SK-N-SH (cell line): ENCODE results near the gene TTC39A. TPM values are rescaled to one million over a fixed set of nuclear protein-coding genes. Genes with fewer than 3 reads are reported as not detected.

ENCODE experiments used
- CTCF ChIA-PET: fragments of 300-600, 350-600 bp; formaldehyde crosslinking; extraction: SDS; loops from one replicate; lab custom pipeline; 2021; lab: Yijun Ruan, JAX
- POLR2A ChIA-PET: fragments of 350-600 bp; sonication (Branson Sonifier 250); formaldehyde crosslinking; extraction: SDS; loops from one replicate; lab custom pipeline; 2020; ENCODE audit warnings: antibody characterized with exemption, inconsistent platforms; lab: Yijun Ruan, JAX
- DNase-seq: peaks from one replicate; pipeline ENCODE4 v3.0.0; 2012
- H2AFZ ChIP-seq: fragments of 200-600 bp; sonication (generic); 2 replicates; pipeline ENCODE4 v1.8.1; 2016; ENCODE audit warnings: antibody characterized with exemption, mild to moderate bottlenecking, low read depth
- H3F3A ChIP-seq: fragments of 200-600 bp; sonication (generic); replicated peaks from 2 replicates; pipeline ENCODE3; 2016; ENCODE audit warnings: antibody characterized with exemption, mild to moderate bottlenecking; ENCODE audit not compliant: insufficient read depth
- H3K27ac ChIP-seq, 2 experiments: fragments of 200-500 bp in 1 of 2; fragments of 200-600 bp in 1 of 2; sonication (Bioruptor generic) in 1 of 2; sonication (generic), shearing (Covaris generic) in 1 of 2; 2 replicates each; pipeline versions ENCODE4 v1.5.1 to v1.6.1; 2014 to 2016; ENCODE audit warnings: low read depth in 2 of 2, inconsistent platforms in 1 of 2, low read length in 1 of 2, mild to moderate bottlenecking in 1 of 2, mixed read lengths in 1 of 2
- H3K27me3 ChIP-seq: fragments of 200-600 bp; sonication (generic), shearing (Covaris generic); 2 replicates; pipeline ENCODE4 v1.6.1; 2016; ENCODE audit warnings: mixed run types; ENCODE audit not compliant: insufficient read depth
- H3K36me3 ChIP-seq, 2 experiments: fragments of 200-500 bp in 1 of 2; fragments of 200-600 bp in 1 of 2; sonication (Bioruptor generic) in 1 of 2; sonication (generic) in 1 of 2; replicated peaks in 1 of 2; 2 replicates each; pipeline versions ENCODE3 to v1.5.1; 2014 to 2016; ENCODE audit warnings: low read length in 1 of 2, mild to moderate bottlenecking in 1 of 2; ENCODE audit not compliant: insufficient read depth in 2 of 2, control insufficient read depth in 1 of 2
- H3K4me1 ChIP-seq, 2 experiments: fragments of 200-500 bp in 1 of 2; fragments of 200-600 bp in 1 of 2; sonication (Bioruptor generic) in 1 of 2; sonication (generic), shearing (Covaris generic) in 1 of 2; 2 replicates each; pipeline versions ENCODE4 v1.5.1 to v1.6.1; 2014 to 2016; ENCODE audit warnings: low read depth in 1 of 2, low read length in 1 of 2, mixed run types in 1 of 2; ENCODE audit not compliant: insufficient read depth in 2 of 2, control insufficient read depth in 1 of 2
- H3K4me2 ChIP-seq: fragments of 200-600 bp; sonication (generic), shearing (Covaris generic); 2 replicates; pipeline ENCODE4 v1.6.1; 2017; ENCODE audit warnings: mixed run types
- H3K4me3 ChIP-seq, 2 experiments: fragments of 200-500 bp in 1 of 2; fragments of 200-600 bp in 1 of 2; sonication (Bioruptor generic) in 1 of 2; sonication (generic), shearing (Covaris generic) in 1 of 2; 2 replicates each; pipeline versions ENCODE4 v1.5.1 to v1.8.1; 2014 to 2016; ENCODE audit warnings: low read depth in 2 of 2, inconsistent platforms in 1 of 2, low read length in 1 of 2, mild to moderate bottlenecking in 1 of 2, mixed read lengths in 1 of 2, moderate library complexity in 1 of 2
- H3K79me2 ChIP-seq: fragments of 200-600 bp; sonication (generic); 2 replicates; pipeline ENCODE4 v1.8.1; 2017; ENCODE audit warnings: mild to moderate bottlenecking; ENCODE audit not compliant: insufficient read depth
- H3K9ac ChIP-seq: fragments of 200-600 bp; sonication (generic); 2 replicates; pipeline ENCODE4 v1.6.1; 2017; ENCODE audit warnings: mixed run types
- H3K9me2 ChIP-seq: fragments of 200-600 bp; sonication (generic); 2 replicates; pipeline ENCODE4 v1.6.1; 2017; ENCODE audit warnings: mixed run types
- H3K9me3 ChIP-seq: fragments of 200-600 bp; sonication (generic); 2 replicates; pipeline ENCODE4 v1.6.1; 2017; ENCODE audit warnings: mixed run types, mild to moderate bottlenecking, moderate library complexity
- H4K20me1 ChIP-seq: fragments of 200-600 bp; sonication (generic); 2 replicates; pipeline ENCODE4 v1.6.1; 2017; ENCODE audit warnings: mild to moderate bottlenecking, mixed run types; ENCODE audit not compliant: insufficient read depth
- ELF1 ChIP-seq: IDR thresholded peaks from 2 replicates; pipeline ENCODE4 v1.4.0; 2012
- EZH2phosphoT487 ChIP-seq: fragments of 200-600 bp; sonication (generic); IDR thresholded peaks from 2 replicates; pipeline ENCODE4 v1.6.1; 2017; ENCODE audit warnings: low read depth, mixed run types, mild to moderate bottlenecking, antibody characterized with exemption, moderate library complexity, borderline replicate concordance
- FOSL2 ChIP-seq: IDR thresholded peaks from 2 replicates; pipeline ENCODE4 v1.4.0; 2012; ENCODE audit warnings: low read depth, mild to moderate bottlenecking, moderate library complexity, borderline replicate concordance
- FOXJ3 ChIP-seq: sonication (generic); formaldehyde crosslinking; IDR thresholded peaks from 2 replicates; pipeline ENCODE4 v1.5.1; 2020; ENCODE audit warnings: mild to moderate bottlenecking, missing genetic modification reagents
- FOXM1 ChIP-seq: IDR thresholded peaks from 2 replicates; pipeline ENCODE4 v1.4.0; 2012; ENCODE audit warnings: low read depth, mild to moderate bottlenecking
- IRF3 ChIP-seq: fragments of 150-350 bp; IDR thresholded peaks from 2 replicates; pipeline ENCODE4 v1.6.1; 2016; ENCODE audit warnings: mild to moderate bottlenecking, low read depth, low read length
- MXI1 ChIP-seq: IDR thresholded peaks from 2 replicates; pipeline ENCODE4 v1.6.1; 2012; ENCODE audit warnings: mild to moderate bottlenecking, low read depth, low read length, improper control_type of control experiment
- NFIC ChIP-seq: IDR thresholded peaks from 2 replicates; pipeline ENCODE4 v1.4.0; 2012; ENCODE audit warnings: borderline replicate concordance
- NRF1 ChIP-seq: IDR thresholded peaks from 2 replicates; pipeline ENCODE4 v1.6.1; 2012; ENCODE audit warnings: low read depth, mild to moderate bottlenecking, low read length
- RAD21 ChIP-seq: IDR thresholded peaks from 2 replicates; pipeline ENCODE4 v1.6.1; 2012; ENCODE audit warnings: mild to moderate bottlenecking, low read length
- RCOR1 ChIP-seq: fragments of 150-350 bp; IDR thresholded peaks from 2 replicates; pipeline ENCODE4 v1.6.1; 2017; ENCODE audit warnings: antibody characterized with exemption, low read length
- RFX5 ChIP-seq: IDR thresholded peaks from 2 replicates; pipeline ENCODE4 v1.6.1; 2012; ENCODE audit warnings: mild to moderate bottlenecking, improper control_type of control experiment, low read length
- SIN3A ChIP-seq: IDR thresholded peaks from 2 replicates; pipeline ENCODE4 v1.6.1; 2012; ENCODE audit warnings: low read depth, mild to moderate bottlenecking, low read length, moderate library complexity, borderline replicate concordance
- TCF12 ChIP-seq: IDR thresholded peaks from 2 replicates; pipeline ENCODE4 v1.4.0; 2012
- TEAD4 ChIP-seq: IDR thresholded peaks from 2 replicates; pipeline ENCODE4 v1.4.0; 2012; ENCODE audit warnings: mild to moderate bottlenecking, borderline replicate concordance; ENCODE audit not compliant: insufficient read depth
- USF1 ChIP-seq: IDR thresholded peaks from 2 replicates; pipeline ENCODE4 v1.4.0; 2012; ENCODE audit warnings: low read depth, borderline replicate concordance
- WGBS: methylation state at CpG from one replicate; pipeline ENCODE4 v1.1.6; 2017; ENCODE audit warnings: low lambda C conversion rate; 5-methylcytosine and 5-hydroxymethylcytosine counted together
- polyA plus RNA-seq, 3 experiments: library from polyadenylated mRNA; depleted of rRNA; stranded (reverse); fragments of >200 nt; gene quantifications; 2 replicates each; pipeline ENCODE4 v1.2.3, GENCODE V29; 2012

TTC39A gene
- polyA plus RNA-seq, 1 of the 3 experiments (the other 2 are of a cell fraction), result 0.97 TPM

GRCh38 chr1:51276286-51276685 is 54.1 kb downstream of the TTC39A start:
- 90% methylated on average over 7 of the region's 7 CpGs for WGBS
- H3K79me2 ChIP-seq, result peaks cover 12% of the 10 kb centered on the region; the same call in 1 of the 2 replicates
- H3K4me1 ChIP-seq, result 0 out of 4 replicates have a peak, but pooled peaks cover 0 to 4% of the 10 kb centered on the region in 2 experiments
- H4K20me1 ChIP-seq, result no peaks in the 10 kb centered on the region
- peaks cover 16 to 24% of the 10 kb centered on the region in 2 experiments for H3K36me3 ChIP-seq
- no peaks in the 10 kb centered on the region for H3K9me3 ChIP-seq
- no peak overlapping the region for H3K4me3 ChIP-seq
- no peak overlapping the region for H3K9ac ChIP-seq
- H2AFZ ChIP-seq, result no peak overlapping the region
- H3F3A ChIP-seq, result peaks cover 2% of the 10 kb centered on the region
- no peak overlapping the region for H3K4me2 ChIP-seq
- no peak for DNase-seq
- no peaks in the 10 kb centered on the region for H3K27me3 ChIP-seq
- no peak overlapping the region for H3K27ac ChIP-seq
- CTCF ChIA-PET, result interaction anchor here (2.1 kb wide), 1 partner anchor 20 kb away, joined by 11 read pairs; no protein-coding TSS in a partner anchor
- POLR2A ChIA-PET, result interaction anchor here (0.5 kb wide), 1 partner anchor 10 kb away, joined by 3 read pairs; no protein-coding TSS in a partner anchor
- no peak for TF ChIP-seq FOSL2
- no peaks in the 10 kb centered on the region for H3K9me2 ChIP-seq

GRCh38 chr1:51274676-51275075 is 55.7 kb downstream of the TTC39A start:
- Histone ChIP-seq H3K36me3 (peaks cover 24 to 30% of the 10 kb centered on the region in 2 experiments), H2AFZ (no peak overlapping the region)
- no peak for DNase-seq
- TF ChIP-seq USF1, result no peak
- no peak for TF ChIP-seq RAD21
- TF ChIP-seq SIN3A, result no peak
- TF ChIP-seq MXI1, result no peak
- TF ChIP-seq TEAD4, result no peak
- TF ChIP-seq IRF3, result no peak
- no peak for TF ChIP-seq FOXM1
- TF ChIP-seq RCOR1, result no peak
- TF ChIP-seq NRF1, result no peak
- TF ChIP-seq EZH2phosphoT487, result no peak
- no peak for TF ChIP-seq TCF12
- no peak for TF ChIP-seq NFIC
- TF ChIP-seq FOXJ3 (CRISPR knock-in tag), result no peak
- TF ChIP-seq RFX5, result no peak
- no peak for TF ChIP-seq ELF1
- TF ChIP-seq, all 33 proteins: peak for 0
- ChIA-PET POLR2A (no interaction called here), CTCF (no interaction called here)
- Histone ChIP-seq H3K79me2 (peaks cover 19% of the 10 kb centered on the region; the same call in 1 of the 2 replicates), H3K27ac (no peak overlapping the region), H3K4me3 (no peak overlapping the region), H3K4me1 (0 out of 4 replicates have a peak, but pooled peaks cover 0 to 4% of the 10 kb centered on the region in 2 experiments), H3K9me3 (no peaks in the 10 kb centered on the region), H3K4me2 (no peak overlapping the region), H4K20me1 (no peaks in the 10 kb centered on the region), H3K9ac (no peak overlapping the region), H3K27me3 (no peaks in the 10 kb centered on the region), H3K9me2 (no peaks in the 10 kb centered on the region), H3F3A (peaks cover 8% of the 10 kb centered on the region)
- 95% methylated on average over 6 of the region's 6 CpGs for WGBS
